ENCODE results near the gene DEFB132. TPM values are rescaled to one million over a fixed set of nuclear protein-coding genes. Genes with fewer than 3 reads are reported as not detected.
"Not testable (repeated sequence)": the region's sequence is repeated elsewhere in the genome, so short reads cannot be mapped to it uniquely, and the experiment has no call there.

Gene DEFB132
- total RNA-seq, 1 experiment from 2014 or later: not detected

DNA sequence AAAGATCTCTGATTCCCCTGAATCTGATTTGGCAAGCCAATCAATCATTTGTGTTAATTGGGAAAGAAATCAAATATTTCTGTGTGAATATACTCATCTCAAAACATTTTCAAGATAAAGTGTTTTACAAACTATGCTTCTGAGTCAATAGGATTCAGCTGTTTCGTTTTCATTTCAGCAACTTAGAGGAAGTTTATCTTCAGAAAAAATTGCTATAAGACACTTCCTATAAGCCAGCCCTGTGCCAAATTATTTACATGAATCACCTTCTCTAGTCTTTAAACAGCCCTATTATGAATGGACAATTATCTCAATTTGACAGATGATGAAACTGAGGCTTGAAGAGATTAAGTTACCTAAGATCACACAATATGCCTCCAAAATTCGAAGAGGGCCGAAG, 19.6 kb upstream of the DEFB132 start:
- Histone ChIP-seq H3K4me1 (replicated peaks) (no peaks in the 10 kb centered on the region), H3K36me3 (no peaks in the 10 kb centered on the region), H3K27ac (no peak overlapping the region), H3K4me3 (no peak overlapping the region), H3K27me3 (replicated peaks) (peaks cover 5% of the 10 kb centered on the region; the same call in 1 of the 2 replicates), H3K9me3 (replicated peaks) (no peaks in the 10 kb centered on the region)
- DNase-seq (ENCODE audit: low read depth in 1 of 2, low spot score in 2 of 2): no peak

DNA sequence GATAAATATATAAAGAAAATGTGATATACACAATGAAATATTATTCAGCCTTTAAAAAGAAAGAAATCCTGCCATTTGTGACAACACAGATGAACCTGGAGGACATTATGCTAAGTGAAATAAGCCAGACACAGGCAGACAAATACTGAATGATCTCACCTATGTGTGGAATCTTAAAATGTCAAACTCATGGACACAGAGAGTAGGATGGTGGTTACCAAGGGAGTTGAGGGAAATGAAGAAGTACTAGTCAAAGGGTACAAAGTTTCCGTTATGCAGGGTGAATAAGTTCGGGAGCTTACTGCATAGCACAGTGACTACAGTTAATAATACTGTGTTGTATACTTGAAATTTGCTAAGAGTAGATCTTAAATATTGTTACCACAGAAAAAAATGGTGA, 14.6 kb upstream of the DEFB132 start:
- no peak for DNase-seq (ENCODE audit: low read depth in 1 of 2, low spot score in 2 of 2)
- peaks cover 8% of the 10 kb centered on the region; the same call in 1 of the 2 replicates for H3K27me3 ChIP-seq (replicated peaks)
- H3K9me3 ChIP-seq (replicated peaks): no peaks in the 10 kb centered on the region

DNA sequence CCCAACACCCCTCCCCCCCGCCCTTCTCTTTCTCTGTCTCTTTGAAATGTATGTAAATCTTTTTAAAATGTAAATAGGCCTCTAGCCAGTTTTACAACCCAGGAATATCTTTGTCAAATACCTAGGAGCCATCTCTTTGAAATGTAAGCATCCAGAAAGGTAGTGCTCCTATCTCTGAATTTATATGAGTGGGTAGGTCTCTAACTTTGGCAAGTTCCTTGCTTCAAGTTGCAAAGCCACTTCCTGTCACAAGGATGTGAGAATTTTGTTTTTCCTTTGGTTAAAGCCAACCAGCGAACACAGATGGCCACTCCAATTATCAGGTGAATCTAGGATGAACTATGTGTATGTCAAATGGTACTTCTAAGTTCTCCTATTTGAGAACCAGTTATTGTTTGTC, 6.2 kb upstream of the DEFB132 start:
- Histone ChIP-seq H3K4me1 (replicated peaks) (no peaks in the 10 kb centered on the region), H3K27ac (no peak overlapping the region), H3K36me3 (no peaks in the 10 kb centered on the region), H3K27me3 (replicated peaks) (peaks cover 13% of the 10 kb centered on the region), H3K4me3 (no peak overlapping the region), H3K9me3 (replicated peaks) (no peaks in the 10 kb centered on the region)
- DNase-seq (ENCODE audit: low read depth in 1 of 2, low spot score in 2 of 2): no peak

More for the DNA sequence above, 14.6 kb upstream of the DEFB132 start:
- Histone ChIP-seq H3K4me3 (no peak overlapping the region), H3K36me3 (no peaks in the 10 kb centered on the region), H3K4me1 (replicated peaks) (no peaks in the 10 kb centered on the region), H3K27ac (no peak overlapping the region)

DNA sequence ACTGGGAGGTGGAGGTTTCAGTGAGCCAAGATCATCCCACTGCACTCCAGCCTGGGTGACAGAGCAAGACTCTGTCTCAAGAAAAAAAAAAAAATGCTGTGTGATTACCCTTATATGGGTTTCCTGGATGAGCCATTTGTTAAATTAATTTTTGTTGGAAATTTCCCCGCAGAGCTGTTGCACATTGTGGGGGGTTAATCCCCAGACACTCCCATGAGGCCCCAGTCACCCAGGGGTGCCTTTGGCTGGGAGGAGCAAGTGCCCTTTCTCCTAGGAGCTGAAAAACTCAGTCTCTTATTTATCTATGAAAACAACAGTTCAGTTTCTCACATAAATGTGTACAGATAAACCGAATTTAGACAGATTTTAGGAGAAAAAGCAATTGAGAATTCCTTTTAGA, 4.7 kb upstream of the DEFB132 start:
- H3K27ac ChIP-seq: no peak overlapping the region
- H3K4me3 ChIP-seq: no peak overlapping the region
- H3K27me3 ChIP-seq (replicated peaks): peaks cover 24% of the 10 kb centered on the region
- H3K4me1 ChIP-seq (replicated peaks): no peaks in the 10 kb centered on the region
- H3K36me3 ChIP-seq: no peaks in the 10 kb centered on the region
- DNase-seq (ENCODE audit: low read depth in 1 of 2, low spot score in 2 of 2): no peak
- H3K9me3 ChIP-seq (replicated peaks): no peaks in the 10 kb centered on the region

DNA sequence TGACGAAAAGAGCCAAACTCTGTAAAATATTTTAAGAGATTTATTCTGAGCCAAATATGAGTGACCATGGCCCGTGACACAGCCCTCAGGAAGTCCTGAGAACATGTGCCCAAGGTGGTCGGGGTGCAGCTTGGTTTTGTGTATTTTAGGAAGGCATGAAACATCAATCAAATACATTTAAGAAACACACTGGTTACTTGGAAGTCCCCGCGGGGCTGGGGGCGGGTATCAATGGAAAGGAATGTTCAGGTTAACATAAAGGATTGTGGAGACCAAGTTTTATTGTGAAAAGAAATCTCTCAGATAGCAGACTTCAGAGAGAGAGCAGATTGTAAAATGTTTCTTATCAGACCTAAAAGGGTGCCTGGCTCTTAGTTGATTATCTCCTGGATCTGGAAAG, 4.1 kb upstream of the DEFB132 start:
- H3K27me3 ChIP-seq (replicated peaks): peaks cover 24% of the 10 kb centered on the region
- H3K4me3 ChIP-seq; H3K4me1 ChIP-seq (replicated peaks); H3K27ac ChIP-seq; H3K36me3 ChIP-seq; DNase-seq (ENCODE audit: low read depth in 1 of 2, low spot score in 2 of 2); H3K9me3 ChIP-seq (replicated peaks): not testable (repeated sequence)

DNA sequence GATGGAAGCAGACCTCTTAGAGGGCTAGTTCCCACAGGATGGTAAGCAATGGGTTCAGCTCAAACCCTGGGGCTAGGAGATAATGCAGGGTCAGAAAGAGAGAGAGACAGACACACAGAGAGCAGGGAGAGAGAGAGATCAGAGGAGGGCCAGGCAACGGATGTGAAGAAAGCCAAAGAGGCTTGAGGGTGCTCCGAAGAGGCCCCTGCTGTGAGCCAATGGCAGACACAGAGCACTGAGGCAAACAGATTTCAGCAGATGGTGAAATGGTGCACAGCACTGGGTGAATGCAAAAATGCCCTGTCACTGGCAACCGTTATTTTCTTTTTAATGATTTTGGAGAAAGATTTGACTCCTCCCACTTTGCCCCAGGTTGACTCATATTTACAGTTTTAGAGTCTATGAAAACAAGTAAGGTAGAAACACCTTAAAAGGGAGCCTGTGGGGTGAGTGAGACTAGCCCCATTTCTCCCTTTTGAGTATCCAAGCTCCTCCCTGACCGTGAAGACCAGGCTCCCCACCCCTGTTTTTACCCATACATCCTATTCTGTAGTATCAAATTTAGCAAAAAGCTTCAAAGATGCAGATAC, 840 bp downstream of the DEFB132 start:
- H3K36me3 ChIP-seq: no peaks in the 10 kb centered on the region
- no peak overlapping the region for H3K27ac ChIP-seq
- no peak for DNase-seq (ENCODE audit: low read depth in 1 of 2, low spot score in 2 of 2)
- H3K27me3 ChIP-seq (replicated peaks): peaks cover 16% of the 10 kb centered on the region
- no peak overlapping the region for H3K4me3 ChIP-seq
- no peaks in the 10 kb centered on the region for H3K9me3 ChIP-seq (replicated peaks)
- H3K4me1 ChIP-seq (replicated peaks): no peaks in the 10 kb centered on the region

DNA sequence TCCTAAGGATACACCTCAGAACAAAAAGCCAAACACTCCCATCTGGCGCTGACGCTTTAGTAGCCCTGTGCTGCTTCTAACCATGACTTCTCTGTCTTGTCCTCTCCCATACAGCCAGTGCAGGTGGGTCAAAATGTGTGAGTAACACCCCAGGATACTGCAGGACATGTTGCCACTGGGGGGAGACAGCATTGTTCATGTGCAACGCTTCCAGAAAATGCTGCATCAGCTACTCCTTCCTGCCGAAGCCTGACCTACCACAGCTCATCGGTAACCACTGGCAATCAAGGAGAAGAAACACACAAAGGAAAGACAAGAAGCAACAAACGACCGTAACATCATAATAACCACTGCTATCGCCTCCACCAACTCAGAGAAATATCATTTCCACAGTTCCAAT, 1.4 kb downstream of the DEFB132 start:
- peak in 1 of 2 experiments; percentile 19 for DNase-seq (ENCODE audit: low read depth in 1 of 2, low spot score in 2 of 2)
- Histone ChIP-seq H3K4me1 (replicated peaks) (no peaks in the 10 kb centered on the region), H3K9me3 (replicated peaks) (no peaks in the 10 kb centered on the region), H3K27me3 (replicated peaks) (peaks cover 16% of the 10 kb centered on the region), H3K27ac (no peak overlapping the region), H3K4me3 (no peak overlapping the region), H3K36me3 (no peaks in the 10 kb centered on the region)

DNA sequence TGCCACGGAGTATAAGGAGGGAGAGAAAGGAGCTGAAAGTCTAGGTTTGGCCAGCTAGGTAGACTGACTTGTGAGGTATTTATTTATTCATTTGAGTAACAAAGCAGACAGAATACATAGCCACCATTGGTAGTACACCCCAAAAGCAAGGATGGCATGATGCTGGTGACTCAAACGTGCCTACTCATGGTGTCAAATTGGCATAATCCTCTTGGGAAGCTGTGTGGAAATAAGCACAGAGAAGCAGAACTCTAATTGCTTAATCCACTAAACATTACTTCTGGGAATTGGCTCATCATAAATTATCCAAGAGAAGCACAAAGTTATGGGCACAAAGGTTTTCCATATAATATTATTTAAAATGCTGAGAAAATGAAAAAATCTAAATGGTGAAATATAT, 2.5 kb downstream of the DEFB132 start:
- Histone ChIP-seq H3K9me3 (replicated peaks) (no peaks in the 10 kb centered on the region), H3K27me3 (replicated peaks) (peaks cover 16% of the 10 kb centered on the region), H3K27ac (no peak overlapping the region), H3K4me3 (no peak overlapping the region), H3K36me3 (no peaks in the 10 kb centered on the region), H3K4me1 (replicated peaks) (no peaks in the 10 kb centered on the region)
- DNase-seq (ENCODE audit: low read depth in 1 of 2, low spot score in 2 of 2): no peak

DNA sequence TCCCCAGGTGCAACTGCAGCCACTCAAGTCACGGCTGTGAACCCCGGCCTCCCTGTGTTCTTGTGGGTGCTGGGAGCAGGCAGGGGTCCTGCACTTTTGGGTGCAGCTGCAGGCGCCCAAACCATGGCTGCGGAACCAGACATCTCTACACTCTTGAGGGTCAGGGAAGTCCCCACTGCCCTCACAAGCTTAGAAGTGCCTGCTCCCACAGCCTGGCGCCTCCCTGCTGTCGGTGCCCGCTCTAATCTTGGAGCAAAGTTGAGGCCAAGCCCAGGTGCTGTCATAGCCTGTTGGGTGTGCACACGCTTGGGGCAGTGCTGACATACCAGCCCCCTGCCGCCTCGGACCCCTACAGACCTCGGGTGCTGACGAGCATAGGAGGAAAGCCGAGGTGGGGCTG, 6.2 kb downstream of the DEFB132 start:
- DNase-seq (ENCODE audit: low read depth in 1 of 2, low spot score in 2 of 2): no peak
- H3K27me3 ChIP-seq (replicated peaks): no peaks in the 10 kb centered on the region; the same call in 1 of the 2 replicates
- no peak overlapping the region for H3K4me3 ChIP-seq
- H3K4me1 ChIP-seq (replicated peaks): peaks cover 6% of the 10 kb centered on the region
- no peak overlapping the region for H3K27ac ChIP-seq
- no peaks in the 10 kb centered on the region for H3K36me3 ChIP-seq
- no peaks in the 10 kb centered on the region for H3K9me3 ChIP-seq (replicated peaks)

DNA sequence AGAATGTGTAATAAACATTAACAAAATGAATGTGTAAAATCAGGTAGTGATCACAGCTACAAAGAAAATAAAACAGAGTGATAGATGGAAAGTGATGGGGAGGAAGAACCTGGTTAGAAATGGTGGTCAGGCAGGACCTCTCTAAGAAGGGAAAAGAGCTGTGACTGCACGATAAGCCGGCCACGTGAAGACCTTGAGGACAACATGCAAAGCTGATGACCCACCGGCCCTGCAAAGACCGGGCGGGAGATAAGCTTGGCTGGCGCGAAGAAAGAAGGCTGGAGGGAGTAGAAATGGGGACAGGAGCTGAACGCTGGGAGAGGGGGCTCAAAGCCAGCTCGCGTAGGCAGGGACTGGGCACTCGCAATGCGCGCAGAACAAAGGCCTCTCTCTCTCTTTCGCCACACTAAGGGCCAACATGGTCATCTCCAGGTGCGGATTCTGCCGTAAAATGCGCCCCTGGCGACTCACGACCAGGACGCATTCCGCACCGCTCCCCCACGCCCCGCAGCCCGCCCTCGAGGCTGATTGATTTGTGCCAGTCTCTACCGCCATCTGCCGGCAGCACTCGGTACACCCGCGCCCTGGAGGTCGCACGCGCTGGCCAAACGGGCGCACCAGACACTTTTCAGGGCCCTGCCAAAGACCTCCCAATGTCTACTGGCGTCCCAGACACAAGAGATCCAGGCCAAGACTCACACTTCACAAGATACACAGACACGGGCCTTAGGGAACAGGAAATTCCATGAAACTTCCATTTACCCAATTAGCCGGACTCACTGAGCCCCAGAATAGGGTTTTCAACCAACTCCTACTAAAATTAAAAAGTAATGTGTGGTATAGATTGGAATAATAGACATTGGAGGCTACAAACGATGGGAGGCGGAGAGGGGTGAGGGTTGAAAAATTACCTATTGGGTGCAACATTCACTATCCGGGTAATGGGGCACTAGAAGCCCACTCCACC, 9.4 kb downstream of the DEFB132 start:
- peaks cover 6% of the 10 kb centered on the region for H3K4me1 ChIP-seq (replicated peaks)
- H3K27me3 ChIP-seq (replicated peaks): no peaks in the 10 kb centered on the region; the same call in 1 of the 2 replicates
- peak overlapping the region; percentile 28 for H3K4me3 ChIP-seq
- DNase-seq (ENCODE audit: low read depth in 1 of 2, low spot score in 2 of 2): peak; percentile 71 to 87
- H3K9me3 ChIP-seq (replicated peaks): no peaks in the 10 kb centered on the region
- no peak overlapping the region for H3K27ac ChIP-seq
- H3K36me3 ChIP-seq: no peaks in the 10 kb centered on the region

DNA sequence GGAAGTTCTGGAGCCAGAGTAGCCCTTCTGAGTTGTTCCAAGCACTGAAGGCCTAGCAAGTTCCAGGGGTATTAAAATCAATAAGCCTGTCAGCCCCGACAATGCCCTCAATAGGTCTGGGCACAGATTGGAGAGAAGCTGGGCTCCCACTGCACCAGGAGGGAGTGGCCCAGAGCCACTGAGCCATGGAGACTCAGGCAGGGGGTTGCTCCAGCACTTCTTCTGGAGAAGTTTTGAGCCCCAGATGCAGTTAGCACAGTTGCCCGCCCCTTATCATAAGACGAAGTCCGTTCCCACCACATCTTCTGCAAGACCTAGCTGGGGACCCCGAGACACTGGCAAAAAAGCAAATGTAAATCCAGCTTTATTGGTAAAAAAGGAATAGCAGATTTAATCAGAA, 13.0 kb downstream of the DEFB132 start:
- Histone ChIP-seq H3K27ac (no peak overlapping the region), H3K9me3 (replicated peaks) (no peaks in the 10 kb centered on the region), H3K27me3 (replicated peaks) (no peaks in the 10 kb centered on the region), H3K4me1 (replicated peaks) (peaks cover 6% of the 10 kb centered on the region), H3K36me3 (no peaks in the 10 kb centered on the region), H3K4me3 (no peak overlapping the region)
- peak in 1 of 2 experiments; percentile 31 for DNase-seq (ENCODE audit: low read depth in 1 of 2, low spot score in 2 of 2)

DNA sequence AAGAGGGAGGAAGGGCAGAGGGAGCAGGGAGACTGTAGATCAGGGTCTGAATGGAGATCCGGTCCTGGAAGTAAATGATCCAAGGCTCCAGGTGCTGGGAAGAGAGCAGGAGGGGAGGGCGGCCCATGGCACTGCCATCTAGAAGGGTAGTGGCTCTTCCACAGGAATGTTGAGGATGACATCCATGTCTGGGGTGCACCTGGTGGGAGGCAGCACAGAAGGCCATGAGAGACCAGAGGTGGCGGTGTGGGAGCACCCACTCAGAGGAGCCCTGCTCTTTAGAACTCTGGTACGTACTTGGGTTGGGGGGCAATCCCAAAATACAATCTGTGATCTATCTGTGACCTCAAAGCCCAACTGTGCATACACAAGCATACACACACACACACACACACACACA, 13.5 kb downstream of the DEFB132 start:
- Histone ChIP-seq H3K27me3 (replicated peaks) (no peaks in the 10 kb centered on the region), H3K36me3 (no peaks in the 10 kb centered on the region), H3K4me3 (no peak overlapping the region), H3K4me1 (replicated peaks) (peaks cover 6% of the 10 kb centered on the region), H3K27ac (no peak overlapping the region), H3K9me3 (replicated peaks) (no peaks in the 10 kb centered on the region)
- DNase-seq (ENCODE audit: low read depth in 1 of 2, low spot score in 2 of 2): peak in 1 of 2 experiments; percentile 33

DNA sequence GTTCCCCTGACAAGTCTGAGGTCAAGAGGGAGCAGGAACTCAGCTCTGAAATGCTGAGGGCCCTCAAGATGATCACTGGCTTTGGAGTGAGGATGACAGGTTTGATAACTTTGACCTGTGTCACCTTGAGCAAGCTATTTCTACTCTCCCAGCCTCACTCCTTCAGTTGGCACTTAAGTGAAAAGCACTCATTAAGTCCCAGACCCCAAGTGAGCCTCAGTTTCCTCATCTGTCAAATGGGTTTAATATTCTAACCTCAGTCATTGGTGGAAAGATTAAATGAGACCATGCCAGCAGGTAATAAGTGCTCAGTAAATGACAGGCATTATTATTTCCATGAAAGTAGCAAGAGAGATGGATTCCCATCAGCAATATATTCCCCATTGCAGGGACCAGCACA, 14.0 kb downstream of the DEFB132 start:
- Histone ChIP-seq H3K4me1 (replicated peaks) (peaks cover 4% of the 10 kb centered on the region), H3K27me3 (replicated peaks) (no peaks in the 10 kb centered on the region), H3K27ac (no peak overlapping the region), H3K4me3 (no peak overlapping the region), H3K36me3 (no peaks in the 10 kb centered on the region), H3K9me3 (replicated peaks) (no peaks in the 10 kb centered on the region)
- DNase-seq (ENCODE audit: low read depth in 1 of 2, low spot score in 2 of 2): peak in 1 of 2 experiments; percentile 10

DNA sequence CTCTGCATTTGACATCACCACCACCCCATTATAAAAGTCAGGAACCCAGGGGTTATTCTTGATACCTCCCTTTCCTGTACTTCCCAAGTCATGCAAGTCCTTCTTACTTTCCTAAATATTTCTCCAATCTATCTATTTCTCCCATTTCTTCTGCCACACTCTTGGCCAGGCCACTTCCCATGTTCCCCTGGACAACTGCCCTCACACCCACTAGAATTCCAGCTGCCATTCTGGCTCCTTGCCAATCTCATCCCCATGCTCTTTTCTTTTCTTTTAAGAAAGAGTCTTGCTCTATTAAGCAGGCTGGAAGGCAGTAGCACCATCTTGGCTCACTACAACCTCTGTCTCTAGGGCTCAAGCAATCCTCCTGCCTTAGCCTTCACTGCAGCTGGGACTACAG, 15.2 kb downstream of the DEFB132 start:
- no peaks in the 10 kb centered on the region for H3K27me3 ChIP-seq (replicated peaks)
- H3K36me3 ChIP-seq: peaks cover under 1% of the 10 kb centered on the region; the same call in 1 of the 2 replicates
- H3K9me3 ChIP-seq (replicated peaks): no peaks in the 10 kb centered on the region
- H3K4me3 ChIP-seq: no peak overlapping the region
- no peak overlapping the region for H3K27ac ChIP-seq
- peak in 1 of 2 experiments; percentile 18 for DNase-seq (ENCODE audit: low read depth in 1 of 2, low spot score in 2 of 2)
- H3K4me1 ChIP-seq (replicated peaks): no peaks in the 10 kb centered on the region

All from SJSA1 (cell line).